UCSD-AML1 (cell line): ENCODE data around the gene TENT5D.
A peak's percentile ranks its signal among the peaks of the same experiment; 100 is the strongest.
"Not testable (repeated sequence)": the region's sequence is repeated elsewhere in the genome, so short reads cannot be mapped to it uniquely, and the experiment has no call there.

Experiments
- DNase-seq: peaks from one replicate; lab custom pipeline; 2025; ENCODE audit not compliant: unreplicated experiment; lab: John Stamatoyannopoulos, UW

The TENT5D gene

GRCh38 chrX:80420147-80420546 lies at the start of gene TENT5D:
Gene TENT5D, plus strand, starts transcription at chrX:80420447. Its CDS starts 22,093 bp downstream, at chrX:80442540.
- DNase-seq: no peak

- not testable (repeated sequence) for DNase-seq
Measured at GRCh38 chrX:80385651-80386050, 34.6 kb upstream of the TENT5D start.

- DNase-seq: no peak
Measured at GRCh38 chrX:80388206-80388605, 32.0 kb upstream of the TENT5D start.

GRCh38 chrX:80412042-80412441 lies 8.2 kb upstream of the TENT5D start:
- DNase-seq: no peak

GRCh38 chrX:80423000-80423399 lies 2.8 kb downstream of the TENT5D start:
- no peak for DNase-seq

- no peak for DNase-seq
Measured at GRCh38 chrX:80423744-80424143, 3.5 kb downstream of the TENT5D start.

GRCh38 chrX:80430826-80431504 lies 10.7 kb downstream of the TENT5D start:
- DNase-seq: no peak

GRCh38 chrX:80431505-80431832 lies 11.2 kb downstream of the TENT5D start:
- DNase-seq: no peak

- no peak for DNase-seq
Measured at GRCh38 chrX:80432441-80432840, 12.2 kb downstream of the TENT5D start.

- DNase-seq: peak; percentile 18
Measured at GRCh38 chrX:80432863-80433262, 12.6 kb downstream of the TENT5D start.

GRCh38 chrX:80468166-80468565 lies 47.9 kb downstream of the TENT5D start:
- not testable (repeated sequence) for DNase-seq

- DNase-seq: no peak
Measured at GRCh38 chrX:80471582-80471981, 51.3 kb downstream of the TENT5D start.

GRCh38 chrX:80485543-80485942 lies 65.3 kb downstream of the TENT5D start:
- no peak for DNase-seq

GRCh38 chrX:80486299-80486698 lies 66.1 kb downstream of the TENT5D start:
- no peak for DNase-seq

GRCh38 chrX:80489166-80489565 lies 68.9 kb downstream of the TENT5D start:
- no peak for DNase-seq
